ENCODE measurements around the gene FSIP2.
"Not testable (repeated sequence)": the region's sequence is repeated elsewhere in the genome, so short reads cannot be mapped to it uniquely, and the experiment has no call there.

The FSIP2 gene

DNA sequence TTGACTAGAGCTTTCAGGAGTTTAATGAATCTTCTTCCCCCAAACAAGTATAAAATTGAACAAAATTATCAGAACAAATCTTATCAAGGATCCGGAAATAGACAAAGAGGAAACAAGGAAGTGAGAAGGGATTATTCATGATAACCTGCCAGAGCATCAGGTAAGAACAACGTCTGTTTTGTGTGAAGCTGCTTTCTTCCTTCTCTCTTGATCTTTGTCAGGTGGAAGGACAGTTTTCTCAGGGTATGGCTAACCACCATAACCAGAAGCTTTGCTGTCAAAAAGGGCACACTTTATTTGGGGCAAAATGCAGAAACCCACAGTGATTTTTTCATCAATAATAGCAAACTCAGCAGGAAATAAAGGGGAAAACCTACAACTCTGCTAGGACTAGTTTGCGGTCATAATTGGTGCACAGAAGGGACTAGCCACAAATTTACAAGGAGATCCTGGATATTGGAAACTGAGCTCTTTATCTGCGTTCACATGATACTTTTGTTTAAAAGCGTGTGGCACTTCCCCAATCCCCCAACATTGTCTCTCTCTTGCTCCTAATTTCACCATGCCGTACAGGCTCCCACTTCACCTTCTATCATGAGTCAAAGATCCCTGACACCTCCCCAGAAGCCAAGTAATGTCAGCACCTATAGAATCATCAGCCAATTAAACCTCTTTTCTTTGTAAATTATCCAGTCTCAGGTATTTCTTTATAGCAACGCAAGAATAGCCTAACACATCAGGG, 124.2 kb downstream of the FSIP2 start:
- Histone ChIP-seq H3K27me3 (ENCODE audit: insufficient read depth, low read length) (no peaks in the 10 kb centered on the region), H2BK12ac (ENCODE audit: low read length) (no peak overlapping the region), H3K23ac (ENCODE audit: low read length) (no peak overlapping the region), H4K91ac (ENCODE audit: low read depth, low read length) (no peak overlapping the region), H3K9ac (ENCODE audit: low read length) (no peak overlapping the region), H3K14ac (ENCODE audit: low read length) (no peak overlapping the region), H3K4ac (ENCODE audit: low read depth, low read length) (no peak overlapping the region), H3K4me3 (ENCODE audit: low read depth, low read length) (no peak overlapping the region), H3K79me2 (ENCODE audit: control insufficient read depth, insufficient read depth, low read length, poor library complexity) (no peaks in the 10 kb centered on the region), H2AK5ac (ENCODE audit: low read length) (no peak overlapping the region), H2BK120ac (ENCODE audit: insufficient read depth, low read length, poor library complexity) (no peak overlapping the region), H4K12ac (ENCODE audit: low read depth, low read length) (no peak overlapping the region), H3K18ac (ENCODE audit: low read length) (no peak overlapping the region), H3K27ac (ENCODE audit: low read depth, low read length) (no peak overlapping the region), H3K36me3 (ENCODE audit: control insufficient read depth in 1 of 2, insufficient read depth in 2 of 2, low read length in 2 of 2) (no peaks in the 10 kb centered on the region), H3K4me1 (ENCODE audit: control insufficient read depth in 1 of 2, insufficient read depth in 2 of 2, low read length in 2 of 2) (no peaks in the 10 kb centered on the region), H2BK5ac (ENCODE audit: low read depth, low read length, poor library complexity) (no peak overlapping the region), H3K4me2 (ENCODE audit: low read length) (no peak overlapping the region), H3K9me3 (ENCODE audit: insufficient read depth, low read depth, low read length) (no peaks in the 10 kb centered on the region), H4K8ac (ENCODE audit: low read depth, low read length) (no peak overlapping the region), H3K79me1 (ENCODE audit: low read length) (no peaks in the 10 kb centered on the region), H2AFZ (ENCODE audit: insufficient read depth, low read length, poor library complexity) (no peak overlapping the region)
- no CpG with 5 or more reads among the region's 7 CpGs for WGBS (ENCODE audit: extremely low coverage, insufficient coverage, insufficient read length)
- no peak for DNase-seq

DNA sequence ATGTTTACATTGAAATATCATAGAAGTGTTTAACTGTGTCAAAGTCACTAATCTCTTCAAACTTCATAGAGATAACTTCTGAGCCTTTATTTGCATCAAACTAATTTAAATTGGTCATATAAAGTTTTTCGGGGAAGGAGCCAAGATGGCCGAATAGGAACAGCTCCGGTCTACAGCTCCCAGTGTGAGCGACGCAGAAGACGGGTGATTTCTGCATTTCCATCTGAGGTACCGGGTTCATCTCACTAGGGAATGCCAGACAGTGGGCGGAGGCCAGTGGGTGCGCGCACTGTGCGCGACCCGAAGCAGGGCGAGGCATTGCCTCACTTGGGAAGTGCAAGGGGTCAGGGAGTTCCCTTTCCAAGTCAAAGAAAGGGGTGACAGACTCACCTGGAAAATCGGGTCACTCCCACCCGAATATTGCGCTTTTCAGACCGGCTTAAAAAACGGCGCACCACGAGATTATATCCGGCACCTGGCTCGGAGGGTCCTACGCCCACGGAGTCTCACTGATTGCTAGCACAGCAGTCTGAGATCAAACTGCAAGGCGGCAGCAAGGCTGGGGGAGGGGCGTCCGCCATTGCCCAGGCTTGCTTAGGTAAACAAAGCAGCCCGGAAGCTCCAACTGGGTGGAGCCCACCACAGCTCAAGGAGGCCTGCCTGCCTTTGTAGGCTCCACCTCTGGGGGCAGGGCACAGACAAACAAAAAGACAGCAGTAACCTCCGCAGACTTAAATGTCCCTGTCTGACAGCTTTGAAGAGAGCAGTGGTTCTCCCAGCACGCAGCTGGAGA, 126.1 kb downstream of the FSIP2 start:
- H4K91ac ChIP-seq (ENCODE audit: low read depth, low read length); H4K8ac ChIP-seq (ENCODE audit: low read depth, low read length); H3K23ac ChIP-seq (ENCODE audit: low read length); H3K9ac ChIP-seq (ENCODE audit: low read length); H2AK5ac ChIP-seq (ENCODE audit: low read length); H3K79me2 ChIP-seq (ENCODE audit: control insufficient read depth, insufficient read depth, low read length, poor library complexity); H3K27ac ChIP-seq (ENCODE audit: low read depth, low read length); H2BK120ac ChIP-seq (ENCODE audit: insufficient read depth, low read length, poor library complexity); H3K4me3 ChIP-seq (ENCODE audit: low read depth, low read length); H3K27me3 ChIP-seq (ENCODE audit: insufficient read depth, low read length); H3K4me1 ChIP-seq (ENCODE audit: control insufficient read depth in 1 of 2, insufficient read depth in 2 of 2, low read length in 2 of 2); H3K79me1 ChIP-seq (ENCODE audit: low read length); H3K36me3 ChIP-seq (ENCODE audit: control insufficient read depth in 1 of 2, insufficient read depth in 2 of 2, low read length in 2 of 2); H3K18ac ChIP-seq (ENCODE audit: low read length); H3K4ac ChIP-seq (ENCODE audit: low read depth, low read length); H3K14ac ChIP-seq (ENCODE audit: low read length); H2BK5ac ChIP-seq (ENCODE audit: low read depth, low read length, poor library complexity); H2AFZ ChIP-seq (ENCODE audit: insufficient read depth, low read length, poor library complexity); H2BK12ac ChIP-seq (ENCODE audit: low read length); H4K12ac ChIP-seq (ENCODE audit: low read depth, low read length); H3K9me3 ChIP-seq (ENCODE audit: insufficient read depth, low read depth, low read length); H3K4me2 ChIP-seq (ENCODE audit: low read length): not testable (repeated sequence)
- whole genome bisulfite sequencing (ENCODE audit: extremely low coverage, insufficient coverage, insufficient read length), result no CpG with 5 or more reads among the region's 31 CpGs
- peak in 1 of 2 donors; percentile 26 for DNase-seq

DNA sequence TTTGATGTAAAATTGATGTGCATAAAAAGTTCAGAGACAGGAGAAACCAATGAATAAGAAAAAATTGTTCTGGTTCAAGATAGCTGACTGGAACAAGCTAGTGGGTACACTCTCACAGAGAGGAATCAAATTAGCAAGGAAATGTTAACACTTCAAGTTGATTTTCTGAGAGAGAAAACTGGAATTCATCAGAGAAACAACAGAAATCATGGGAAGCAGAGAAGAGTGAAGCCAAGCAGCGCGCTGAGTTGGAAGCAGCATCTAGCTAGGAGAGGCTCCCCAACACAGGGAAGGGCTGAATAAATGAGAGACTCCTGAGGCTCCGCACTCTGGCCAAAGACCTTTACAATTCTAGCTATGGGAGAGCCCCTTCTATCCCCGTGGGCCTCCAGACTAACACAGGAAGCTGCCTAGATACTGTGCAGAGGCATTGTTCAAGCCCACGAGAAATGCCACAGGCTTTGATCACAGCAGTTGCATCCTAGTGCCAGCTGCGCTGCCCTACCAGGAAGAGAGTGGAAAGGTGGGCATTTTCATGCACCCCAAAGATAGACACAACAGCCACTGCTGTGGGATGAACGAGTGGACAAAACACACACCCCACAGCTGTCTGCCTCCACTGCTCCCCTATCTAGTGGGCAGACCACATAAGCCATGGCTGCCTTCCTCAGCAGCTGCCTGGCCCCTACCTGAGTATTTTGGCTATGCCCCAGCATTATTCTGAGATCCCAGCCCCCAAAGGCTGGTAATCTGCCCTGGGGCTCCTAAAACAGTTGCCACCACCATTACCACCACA, 136.7 kb downstream of the FSIP2 start:
- H2BK120ac ChIP-seq (ENCODE audit: insufficient read depth, low read length, poor library complexity), result no peak overlapping the region
- H3K36me3 ChIP-seq (ENCODE audit: control insufficient read depth in 1 of 2, insufficient read depth in 2 of 2, low read length in 2 of 2), result no peaks in the 10 kb centered on the region
- no peak overlapping the region for H3K9ac ChIP-seq (ENCODE audit: low read length)
- no peak overlapping the region for H3K18ac ChIP-seq (ENCODE audit: low read length)
- H2AK5ac ChIP-seq (ENCODE audit: low read length), result no peak overlapping the region
- no peak overlapping the region for H3K4me2 ChIP-seq (ENCODE audit: low read length)
- H3K4ac ChIP-seq (ENCODE audit: low read depth, low read length), result no peak overlapping the region
- no peaks in the 10 kb centered on the region for H3K79me1 ChIP-seq (ENCODE audit: low read length)
- H4K8ac ChIP-seq (ENCODE audit: low read depth, low read length), result no peak overlapping the region
- no peak overlapping the region for H4K12ac ChIP-seq (ENCODE audit: low read depth, low read length)
- H3K23ac ChIP-seq (ENCODE audit: low read length), result no peak overlapping the region
- H3K9me3 ChIP-seq (ENCODE audit: insufficient read depth, low read depth, low read length), result no peaks in the 10 kb centered on the region
- no peak overlapping the region for H2BK5ac ChIP-seq (ENCODE audit: low read depth, low read length, poor library complexity)
- H4K91ac ChIP-seq (ENCODE audit: low read depth, low read length), result no peak overlapping the region
- H2BK12ac ChIP-seq (ENCODE audit: low read length), result no peak overlapping the region
- no peak overlapping the region for H3K4me3 ChIP-seq (ENCODE audit: low read depth, low read length)
- no peak overlapping the region for H3K27ac ChIP-seq (ENCODE audit: low read depth, low read length)
- H3K79me2 ChIP-seq (ENCODE audit: control insufficient read depth, insufficient read depth, low read length, poor library complexity), result no peaks in the 10 kb centered on the region
- no peaks in the 10 kb centered on the region for H3K4me1 ChIP-seq (ENCODE audit: control insufficient read depth in 1 of 2, insufficient read depth in 2 of 2, low read length in 2 of 2)
- WGBS (ENCODE audit: extremely low coverage, insufficient coverage, insufficient read length), result no CpG with 5 or more reads among the region's 7 CpGs
- no peak for DNase-seq
- H3K14ac ChIP-seq (ENCODE audit: low read length), result no peak overlapping the region
- H2AFZ ChIP-seq (ENCODE audit: insufficient read depth, low read length, poor library complexity), result no peak overlapping the region
- no peaks in the 10 kb centered on the region for H3K27me3 ChIP-seq (ENCODE audit: insufficient read depth, low read length)

DNA sequence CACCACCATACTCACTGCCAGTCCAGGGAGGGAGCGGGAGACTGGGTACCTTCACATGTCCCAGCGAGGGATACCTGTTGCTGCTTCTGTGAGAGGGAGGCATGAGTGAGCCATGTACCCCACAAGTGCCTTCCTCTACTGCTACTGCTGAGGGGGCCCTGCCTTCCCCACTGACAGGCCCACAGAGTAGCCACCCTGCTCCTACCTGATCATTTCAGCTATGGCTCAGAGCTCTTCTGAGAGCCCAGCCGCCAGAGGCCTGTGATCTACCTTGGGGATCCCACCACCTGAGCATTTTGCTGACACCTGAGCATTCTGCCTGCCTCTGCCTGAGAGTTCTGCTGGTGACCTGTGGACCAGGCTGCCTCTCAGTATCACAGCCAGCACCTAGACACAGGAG, 137.6 kb downstream of the FSIP2 start:
- no peak overlapping the region for H4K8ac ChIP-seq (ENCODE audit: low read depth, low read length)
- no peaks in the 10 kb centered on the region for H3K36me3 ChIP-seq (ENCODE audit: control insufficient read depth in 1 of 2, insufficient read depth in 2 of 2, low read length in 2 of 2)
- H2AK5ac ChIP-seq (ENCODE audit: low read length), result no peak overlapping the region
- no peak overlapping the region for H3K4ac ChIP-seq (ENCODE audit: low read depth, low read length)
- no peak overlapping the region for H3K23ac ChIP-seq (ENCODE audit: low read length)
- no peak overlapping the region for H2BK5ac ChIP-seq (ENCODE audit: low read depth, low read length, poor library complexity)
- no peaks in the 10 kb centered on the region for H3K4me1 ChIP-seq (ENCODE audit: control insufficient read depth in 1 of 2, insufficient read depth in 2 of 2, low read length in 2 of 2)
- no peak overlapping the region for H2AFZ ChIP-seq (ENCODE audit: insufficient read depth, low read length, poor library complexity)
- H3K27me3 ChIP-seq (ENCODE audit: insufficient read depth, low read length), result no peaks in the 10 kb centered on the region
- H3K4me3 ChIP-seq (ENCODE audit: low read depth, low read length), result no peak overlapping the region
- DNase-seq, result no peak
- no peak overlapping the region for H3K27ac ChIP-seq (ENCODE audit: low read depth, low read length)
- H3K4me2 ChIP-seq (ENCODE audit: low read length), result no peak overlapping the region
- no peak overlapping the region for H3K14ac ChIP-seq (ENCODE audit: low read length)
- no peaks in the 10 kb centered on the region for H3K79me2 ChIP-seq (ENCODE audit: control insufficient read depth, insufficient read depth, low read length, poor library complexity)
- H3K79me1 ChIP-seq (ENCODE audit: low read length), result no peaks in the 10 kb centered on the region
- H4K91ac ChIP-seq (ENCODE audit: low read depth, low read length), result no peak overlapping the region
- H2BK12ac ChIP-seq (ENCODE audit: low read length), result no peak overlapping the region
- no peaks in the 10 kb centered on the region for H3K9me3 ChIP-seq (ENCODE audit: insufficient read depth, low read depth, low read length)
- no peak overlapping the region for H3K18ac ChIP-seq (ENCODE audit: low read length)
- H4K12ac ChIP-seq (ENCODE audit: low read depth, low read length), result no peak overlapping the region
- WGBS (ENCODE audit: extremely low coverage, insufficient coverage, insufficient read length), result no CpG with 5 or more reads among the region's 3 CpGs
- no peak overlapping the region for H2BK120ac ChIP-seq (ENCODE audit: insufficient read depth, low read length, poor library complexity)
- H3K9ac ChIP-seq (ENCODE audit: low read length), result no peak overlapping the region
